Neural progenitor cell (in vitro differentiated cells): ENCODE results near the gene SLC16A6. TPM values are rescaled to one million over a fixed set of nuclear protein-coding genes. Genes with fewer than 3 reads are reported as not detected.

Experiments
- DNase-seq: peaks from one replicate; pipeline ENCODE4 v3.0.0-alpha.2; 2016; ENCODE audit warnings: low spot score
- H2AFZ ChIP-seq: fragments of 200-600 bp; sonication (generic); replicated peaks from 2 replicates; pipeline ENCODE4 v1.6.1; 2016; ENCODE audit warnings: antibody characterized with exemption
- H3F3A ChIP-seq: fragments of 200-600 bp; sonication (generic); 2 replicates; pipeline ENCODE4 v1.6.1; 2016; ENCODE audit warnings: antibody characterized with exemption, low read depth
- H3K27ac ChIP-seq: fragments of 200-600 bp; sonication (generic); 2 replicates; pipeline ENCODE4 v1.5.1; 2016; ENCODE audit warnings: mild to moderate bottlenecking
- H3K27me3 ChIP-seq: fragments of 200-600 bp; sonication (generic); 2 replicates; pipeline ENCODE4 v1.6.1; 2016; ENCODE audit warnings: mild to moderate bottlenecking, moderate library complexity
- H3K36me3 ChIP-seq: fragments of 200-600 bp; sonication (generic); 2 replicates; pipeline ENCODE4 v1.5.1; 2016
- H3K4me1 ChIP-seq: fragments of 200-600 bp; sonication (generic); 2 replicates; pipeline ENCODE4 v1.6.1; 2016; ENCODE audit warnings: mixed run types
- H3K4me2 ChIP-seq: fragments of 200-600 bp; sonication (generic); 2 replicates; pipeline ENCODE4 v1.6.1; 2016
- H3K4me3 ChIP-seq: fragments of 200-600 bp; sonication (generic); 2 replicates; pipeline ENCODE4 v1.5.1; 2016
- H3K79me2 ChIP-seq: fragments of 200-600 bp; sonication (generic); 2 replicates; pipeline ENCODE4 v1.6.1; 2016; ENCODE audit warnings: low read depth
- H3K9ac ChIP-seq: fragments of 200-600 bp; sonication (generic); 2 replicates; pipeline ENCODE4 v1.6.1; 2016
- H3K9me3 ChIP-seq: fragments of 200-600 bp; sonication (generic); 2 replicates; pipeline ENCODE4 v1.5.1; 2016; ENCODE audit warnings: low read depth
- H4K20me1 ChIP-seq: fragments of 200-600 bp; sonication (generic); 2 replicates; pipeline ENCODE4 v1.6.1; 2016; ENCODE audit warnings: low read depth
- H3K27ac Mint-ChIP-seq: 3 replicates; pipeline ENCODE4 v1.8.0; 2021; ENCODE audit warnings: mixed read lengths
- H3K27me3 Mint-ChIP-seq: 2 replicates; pipeline ENCODE4 v1.8.0; 2022; ENCODE audit warnings: low read depth, mild to moderate bottlenecking, inconsistent platforms, moderate library complexity, mixed read lengths; ENCODE audit not compliant: insufficient read depth
- H3K36me3 Mint-ChIP-seq: 3 replicates; pipeline ENCODE4 v1.8.0; 2021; ENCODE audit warnings: mixed read lengths
- H3K4me1 Mint-ChIP-seq: 3 replicates; pipeline ENCODE4 v1.8.0; 2021; ENCODE audit warnings: mixed read lengths
- H3K4me3 Mint-ChIP-seq: 3 replicates; pipeline ENCODE4 v1.8.0; 2021; ENCODE audit warnings: mild to moderate bottlenecking, moderate library complexity, mixed read lengths
- H3K9me3 Mint-ChIP-seq: 3 replicates; pipeline ENCODE4 v1.8.0; 2020; ENCODE audit warnings: mixed read lengths
- CTCF ChIP-seq: fragments of 200-600 bp; sonication (generic); IDR thresholded peaks from 2 replicates; pipeline ENCODE4 v1.5.1; 2017; ENCODE audit warnings: antibody characterized with exemption, mild to moderate bottlenecking
- EZH2 ChIP-seq: fragments of 200-600 bp; sonication (generic); IDR thresholded peaks from 2 replicates; pipeline ENCODE4 v1.6.1; 2017; ENCODE audit warnings: antibody characterized with exemption, mild to moderate bottlenecking, moderate library complexity
- EZH2phosphoT487 ChIP-seq: fragments of 200-600 bp; sonication (generic); IDR thresholded peaks from 2 replicates; pipeline ENCODE4 v1.6.1; 2017; ENCODE audit warnings: antibody characterized with exemption
- total RNA-seq: library from RNA; depleted of rRNA; stranded (reverse); fragments of >200 nt; gene quantifications from 2 replicates; pipeline ENCODE4 v1.2.3, GENCODE V29; 2015; ENCODE audit warnings: low replicate concordance

SLC16A6 gene
- total RNA-seq, 1 donor from 2014 or later, result 0.19 TPM

- peaks cover 17% of the 10 kb centered on the region for H3K4me1 Mint-ChIP-seq
- peak within 1 kb of the TSS; percentile 95 for H2AFZ ChIP-seq
- DNase-seq, result peak; percentile 97
- peaks cover 9% of the 10 kb centered on the region for H3K36me3 Mint-ChIP-seq
- peaks cover 11% of the 10 kb centered on the region for H3K79me2 ChIP-seq
- peaks cover 8% of the 10 kb centered on the region for H3F3A ChIP-seq
- H3K27ac ChIP-seq, result peak within 1 kb of the TSS; percentile 44
- H3K9ac ChIP-seq, result peak within 1 kb of the TSS; percentile 63
- peak within 1 kb of the TSS; percentile 96 for H3K4me2 ChIP-seq
- H3K4me3 Mint-ChIP-seq, result peak within 1 kb of the TSS; percentile 93
- H3K4me1 ChIP-seq, result no peaks in the 10 kb centered on the region
- H3K27me3 ChIP-seq, result no peaks in the 10 kb centered on the region
- peak within 1 kb of the TSS; percentile 92 for H3K4me3 ChIP-seq
- no peaks in the 10 kb centered on the region for H4K20me1 ChIP-seq
- H3K27ac Mint-ChIP-seq, result peak within 1 kb of the TSS; percentile 86
- H3K9me3 ChIP-seq, result no peaks in the 10 kb centered on the region
- no peaks in the 10 kb centered on the region for H3K9me3 Mint-ChIP-seq
- no peak for TF ChIP-seq EZH2phosphoT487
- no peak for TF ChIP-seq EZH2
- TF ChIP-seq CTCF, result no peak
- peaks cover 3% of the 10 kb centered on the region for H3K36me3 ChIP-seq
- no peaks in the 10 kb centered on the region for H3K27me3 Mint-ChIP-seq
Measured at GRCh38 chr17:68247445-68248198, 43.3 kb downstream of the SLC16A6 start, which contains the start of gene AMZ2. Gene AMZ2, plus strand, starts transcription at chr17:68248043. Its CDS starts 2,145 bp downstream, at chr17:68250188.

GRCh38 chr17:68246271-68247028 is 44.5 kb downstream of the SLC16A6 start:
- Mint-ChIP-seq H3K4me3 (peak overlapping the region; percentile 93), H3K27ac (no peak overlapping the region), H3K27me3 (no peaks in the 10 kb centered on the region), H3K9me3 (no peaks in the 10 kb centered on the region), H3K4me1 (peaks cover 17% of the 10 kb centered on the region), H3K36me3 (peaks cover 3% of the 10 kb centered on the region)
- no peaks in the 10 kb centered on the region for H3K27me3 ChIP-seq
- H3K9me3 ChIP-seq, result no peaks in the 10 kb centered on the region
- no peak overlapping the region for H3K27ac ChIP-seq
- peak overlapping the region; percentile 96 for H3K4me2 ChIP-seq
- DNase-seq, result no peak
- no peak overlapping the region for H2AFZ ChIP-seq
- H3F3A ChIP-seq, result peaks cover 8% of the 10 kb centered on the region
- H4K20me1 ChIP-seq, result no peaks in the 10 kb centered on the region
- peaks cover 11% of the 10 kb centered on the region for H3K79me2 ChIP-seq
- H3K9ac ChIP-seq, result no peak overlapping the region
- TF ChIP-seq EZH2phosphoT487 (no peak), EZH2 (no peak), CTCF (no peak)
- H3K36me3 ChIP-seq, result no peaks in the 10 kb centered on the region
- no peak overlapping the region for H3K4me3 ChIP-seq
- no peaks in the 10 kb centered on the region for H3K4me1 ChIP-seq

- Histone ChIP-seq H3K9ac (no peak overlapping the region), H3K4me2 (peak overlapping the region; percentile 28), H3K27me3 (no peaks in the 10 kb centered on the region), H3K27ac (no peak overlapping the region), H3K4me1 (peaks cover 19% of the 10 kb centered on the region), H3K4me3 (no peak overlapping the region), H3K79me2 (no peaks in the 10 kb centered on the region), H3K9me3 (no peaks in the 10 kb centered on the region), H4K20me1 (peaks cover 5% of the 10 kb centered on the region), H3K36me3 (no peaks in the 10 kb centered on the region), H2AFZ (no peak overlapping the region), H3F3A (no peaks in the 10 kb centered on the region)
- no peak for DNase-seq
- Mint-ChIP-seq H3K4me1 (peaks cover 26% of the 10 kb centered on the region), H3K4me3 (no peak overlapping the region), H3K9me3 (no peaks in the 10 kb centered on the region), H3K36me3 (no peaks in the 10 kb centered on the region), H3K27ac (peak overlapping the region; percentile 12), H3K27me3 (no peaks in the 10 kb centered on the region)
- TF ChIP-seq EZH2, result no peak
- no peak for TF ChIP-seq EZH2phosphoT487
- no peak for TF ChIP-seq CTCF
Measured at GRCh38 chr17:68239632-68240366, 51.1 kb downstream of the SLC16A6 start.
